Fibroblast of skin of back (primary cell): ENCODE data around the gene MNX1. TPM values are rescaled to one million over a fixed set of nuclear protein-coding genes. Genes with fewer than 3 reads are reported as not detected.
A peak's percentile ranks its signal among the peaks of the same experiment; 100 is the strongest.

Source experiments
- DNase-seq: peaks from one replicate; pipeline ENCODE4 v3.0.0-alpha.2; 2013
- polyA plus RNA-seq, 2 experiments: library from polyadenylated mRNA; unstranded; fragments of 120-200 nt; gene quantifications; one replicate each; pipeline ENCODE4 v1.2.1, GENCODE V29; 2013; ENCODE audit not compliant: insufficient read length in 2 of 2

The MNX1 gene
- not detected for polyA plus RNA-seq (2013, experiment 1 of 2; ENCODE audit: insufficient read length)
- polyA plus RNA-seq (2013, experiment 2 of 2; ENCODE audit: insufficient read length) = not detected

DNA sequence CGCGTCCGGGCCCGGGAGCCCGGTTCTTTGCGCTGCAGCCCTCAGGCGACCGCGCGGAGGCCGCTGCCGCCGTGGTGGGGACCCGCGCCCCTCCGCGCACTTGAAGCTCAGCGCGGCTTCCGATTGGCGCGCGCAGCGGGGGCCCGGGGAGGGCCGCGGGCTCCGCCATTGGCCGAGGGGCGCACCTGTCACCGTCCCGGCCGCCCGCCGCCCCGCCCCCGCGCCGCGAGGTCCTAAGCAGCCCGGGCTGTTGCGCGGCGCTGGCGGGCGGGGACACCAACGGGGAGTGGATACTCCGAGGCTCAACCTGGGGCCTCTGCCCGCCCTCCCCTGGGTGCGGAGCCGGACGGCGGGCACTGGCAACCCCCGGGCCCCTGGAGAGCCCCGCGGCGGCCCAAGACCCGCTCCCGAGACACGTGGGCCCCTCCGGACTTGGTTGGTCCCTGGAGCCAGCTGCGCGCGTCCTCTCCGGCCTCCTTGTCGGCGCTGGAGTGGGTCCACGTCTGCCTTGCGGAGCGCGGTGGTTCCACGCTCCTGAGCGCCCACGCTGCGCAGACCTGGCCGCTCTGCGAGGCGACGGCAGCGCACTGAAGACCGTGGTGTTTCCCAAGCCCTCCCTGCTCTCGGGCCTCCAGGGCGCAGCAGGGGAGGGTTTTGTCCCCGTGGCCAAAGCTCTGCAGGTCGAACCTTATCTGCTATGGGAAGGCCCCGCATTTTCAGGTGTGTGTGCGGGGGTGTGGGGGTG is at the start of gene MNX1:
Gene MNX1 (minus strand): TSS at position 76 of the 745 bp plus-strand sequence. CDS start 313 bp downstream, outside the sequence.
- DNase-seq = no peak

DNA sequence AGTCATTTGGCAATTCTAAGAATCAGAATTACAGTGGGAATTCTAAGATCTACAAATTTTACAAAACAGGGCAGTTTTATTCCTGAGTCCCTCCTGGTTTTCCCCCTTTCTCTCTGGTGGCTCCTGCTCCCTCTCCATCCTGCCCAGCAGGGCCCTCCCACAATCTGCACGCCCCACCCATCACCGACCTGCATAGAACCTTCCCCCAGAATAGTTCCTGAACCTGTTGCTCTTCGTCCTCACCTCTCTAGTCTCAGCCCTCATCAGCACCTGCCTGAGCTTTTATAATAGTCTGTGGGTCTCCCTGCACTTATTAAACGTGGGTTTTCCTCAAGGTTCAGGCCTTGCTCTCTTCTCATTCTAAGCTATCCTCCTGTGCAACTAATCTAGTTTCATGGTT is 49.1 kb upstream of the MNX1 start:
- no peak for DNase-seq

DNA sequence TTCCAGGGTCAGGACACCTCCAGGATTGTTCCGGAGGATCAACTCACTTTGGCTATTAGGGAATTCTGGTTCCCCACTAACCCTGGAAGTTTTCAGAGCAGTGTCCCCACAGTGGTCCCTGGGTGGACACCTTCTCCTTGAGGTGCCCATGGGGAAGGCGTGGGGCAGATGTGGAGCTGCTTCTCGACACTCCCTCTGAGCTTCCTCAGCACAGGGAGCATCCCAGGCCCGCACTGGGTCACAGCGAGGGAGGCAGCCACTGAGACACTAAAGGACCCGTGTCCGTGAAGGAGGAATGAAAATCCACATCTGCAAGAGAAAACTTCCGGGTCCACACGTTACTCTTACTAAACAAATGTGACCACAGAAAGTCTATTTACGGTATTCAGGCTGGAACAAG is 48.2 kb upstream of the MNX1 start:
- no peak for DNase-seq

DNA sequence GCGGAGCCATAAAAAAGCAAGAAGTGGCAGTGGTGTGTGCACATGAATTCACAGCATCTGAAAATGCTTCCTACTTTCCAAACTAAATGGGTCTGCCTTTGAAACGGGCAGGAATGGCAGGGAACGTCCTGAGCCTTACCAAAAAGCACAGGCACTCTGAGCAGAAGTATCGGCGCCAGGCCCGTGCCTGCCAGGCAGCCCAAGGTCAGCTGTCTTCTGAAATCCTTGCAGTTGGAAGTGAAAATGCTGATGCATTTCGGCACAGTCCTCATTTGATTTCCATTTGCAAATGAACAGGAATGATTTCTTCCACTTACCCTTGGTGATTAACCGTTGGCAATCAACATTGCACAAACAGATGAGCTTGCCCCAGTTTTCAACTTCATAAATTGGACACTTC is 47.6 kb upstream of the MNX1 start:
- no peak for DNase-seq

GRCh38 chr7:157056957-157057902 is 46.8 kb upstream of the MNX1 start:
- DNase-seq = no peak

DNA sequence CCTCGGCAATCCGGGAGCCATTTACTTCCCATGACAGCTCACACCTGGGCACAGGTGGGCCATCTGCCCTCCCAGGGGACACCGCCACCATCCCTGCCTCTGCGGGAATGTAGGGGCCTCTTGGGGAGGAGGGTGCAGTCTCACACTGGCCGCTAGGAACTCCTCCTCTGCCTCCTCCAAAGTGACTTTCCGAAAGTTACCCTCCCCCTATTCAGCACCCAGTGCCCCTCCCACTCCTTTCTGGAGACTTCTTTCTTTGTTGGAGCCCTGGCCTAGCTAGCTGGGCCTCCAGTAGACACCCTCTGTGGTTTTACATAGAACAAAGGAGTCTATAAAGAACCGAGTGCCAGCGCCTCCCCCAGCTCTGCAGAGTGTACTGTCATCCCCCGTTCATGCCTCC is 45.8 kb upstream of the MNX1 start:
- no peak for DNase-seq

GRCh38 chr7:157054927-157055326 is 44.5 kb upstream of the MNX1 start:
- no peak for DNase-seq

DNA sequence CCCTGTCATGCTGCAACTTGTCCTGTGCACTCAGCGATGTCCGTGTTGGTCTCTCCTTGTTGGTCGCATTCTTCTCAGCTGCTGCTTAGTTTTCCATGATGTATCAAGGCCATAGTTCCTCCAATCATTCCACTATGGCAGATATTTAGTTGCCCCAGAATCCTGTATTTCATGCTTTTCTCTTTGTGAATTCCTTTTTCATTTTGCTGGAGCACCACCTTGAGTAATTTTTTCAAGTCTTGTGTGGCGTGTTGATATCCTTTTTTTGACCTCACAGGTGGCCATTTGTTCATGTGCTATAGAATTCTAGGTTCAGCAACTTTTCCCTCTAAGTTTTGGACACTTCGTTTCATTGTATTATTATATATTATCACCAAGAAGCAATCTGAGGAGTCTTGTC is 42.7 kb upstream of the MNX1 start:
- DNase-seq = no peak

DNA sequence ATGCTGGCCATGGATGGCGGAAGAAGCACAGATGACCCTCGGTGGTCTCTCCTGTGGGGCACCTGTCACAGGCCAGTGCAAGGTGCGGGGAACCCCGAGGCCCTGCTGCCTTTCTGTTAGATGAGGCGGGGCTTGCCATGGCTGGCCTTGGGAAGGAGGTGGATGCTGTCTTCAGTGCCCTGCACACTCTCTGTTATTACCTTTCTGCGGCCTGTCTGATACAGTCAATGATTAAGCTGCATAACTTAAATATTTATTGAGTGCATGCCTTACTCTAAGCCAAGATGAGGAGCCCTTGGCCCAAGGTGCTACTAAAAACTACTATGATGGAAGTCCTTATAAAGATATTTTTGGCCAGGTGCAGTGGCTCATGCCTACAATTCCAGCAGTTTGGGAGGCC is 36.7 kb upstream of the MNX1 start:
- DNase-seq = no peak

DNA sequence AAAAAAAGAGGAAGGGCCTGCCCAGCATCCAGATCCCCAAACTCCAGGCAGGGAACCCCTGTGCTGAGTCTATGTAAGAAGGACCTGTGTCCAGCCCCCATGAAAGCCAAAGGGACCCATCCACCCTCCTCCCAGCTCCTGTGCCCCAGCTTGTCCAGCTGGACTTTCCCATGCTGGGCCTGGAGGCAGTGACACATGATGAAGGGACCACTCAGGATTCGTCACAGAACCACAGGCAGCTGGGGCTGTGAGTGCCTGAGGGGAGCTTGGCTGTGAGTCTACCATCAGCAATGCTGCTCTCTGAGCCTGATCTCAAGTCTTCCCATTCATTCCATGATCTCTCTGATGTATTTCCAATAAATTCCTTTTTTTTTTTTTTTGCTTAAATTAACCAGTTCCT is 36.2 kb upstream of the MNX1 start:
- DNase-seq = peak; percentile 74

DNA sequence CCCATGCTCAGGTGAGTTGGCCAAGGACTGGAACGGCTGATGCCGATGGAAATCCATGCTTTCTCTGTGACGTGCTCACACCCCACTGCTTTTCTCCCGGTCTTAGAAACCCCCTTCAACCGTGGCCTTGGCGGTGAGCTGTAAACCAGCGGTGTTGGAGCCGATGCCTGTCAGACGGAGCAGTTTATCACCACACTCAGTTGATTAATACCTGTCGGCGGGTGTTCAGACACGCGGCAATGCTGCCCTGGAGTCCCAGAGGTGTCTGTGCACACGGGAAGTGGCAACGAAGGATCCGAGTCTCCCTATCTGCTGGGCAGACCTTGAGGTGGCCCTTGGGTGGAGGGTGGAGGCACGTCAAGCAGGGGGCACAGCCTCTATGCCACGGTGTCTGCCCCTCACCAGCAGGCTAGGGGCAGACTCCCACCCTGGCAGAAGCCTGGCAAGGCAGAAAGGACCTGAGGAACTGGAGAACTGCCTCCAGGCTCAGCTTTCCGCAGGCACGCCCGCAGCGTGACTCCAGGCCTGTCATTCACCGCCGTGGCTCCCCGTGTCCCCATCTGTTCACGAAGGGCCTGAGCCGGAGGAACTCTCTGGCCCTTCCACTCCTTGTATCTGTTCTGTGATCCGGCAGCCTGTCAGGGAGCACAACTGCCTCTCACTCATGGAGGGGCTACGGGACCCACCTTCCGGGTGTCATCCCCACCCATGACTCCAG is 34.6 kb upstream of the MNX1 start:
- DNase-seq = no peak

GRCh38 chr7:157044147-157044687 is 33.8 kb upstream of the MNX1 start:
- peak; percentile 56 for DNase-seq

DNA sequence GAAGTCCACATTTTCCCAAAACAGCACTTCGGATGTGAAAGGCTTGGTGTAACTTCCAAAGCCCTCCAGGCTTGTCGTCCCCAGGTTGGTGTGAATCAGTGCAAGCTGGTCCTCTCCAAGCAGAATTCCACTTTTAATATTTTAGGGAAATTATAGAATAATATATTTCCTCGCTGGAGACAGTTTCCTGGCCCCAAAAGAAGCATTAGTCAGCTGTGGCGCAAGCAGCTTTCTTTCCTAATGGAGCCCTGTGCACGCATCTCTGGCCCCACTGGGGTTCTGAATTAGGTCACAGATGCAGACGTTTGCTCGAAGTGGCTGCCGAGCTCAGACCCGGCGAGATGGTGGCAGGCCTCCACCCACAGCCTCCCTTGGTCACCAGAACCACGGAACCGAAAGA is 33.3 kb upstream of the MNX1 start:
- peak; percentile 60 for DNase-seq

GRCh38 chr7:157041514-157042277 is 31.2 kb upstream of the MNX1 start:
- no peak for DNase-seq

GRCh38 chr7:157041004-157041403 is 30.5 kb upstream of the MNX1 start:
- no peak for DNase-seq

- no peak for DNase-seq
Observed at GRCh38 chr7:157037635-157038034, 27.2 kb upstream of the MNX1 start.

DNA sequence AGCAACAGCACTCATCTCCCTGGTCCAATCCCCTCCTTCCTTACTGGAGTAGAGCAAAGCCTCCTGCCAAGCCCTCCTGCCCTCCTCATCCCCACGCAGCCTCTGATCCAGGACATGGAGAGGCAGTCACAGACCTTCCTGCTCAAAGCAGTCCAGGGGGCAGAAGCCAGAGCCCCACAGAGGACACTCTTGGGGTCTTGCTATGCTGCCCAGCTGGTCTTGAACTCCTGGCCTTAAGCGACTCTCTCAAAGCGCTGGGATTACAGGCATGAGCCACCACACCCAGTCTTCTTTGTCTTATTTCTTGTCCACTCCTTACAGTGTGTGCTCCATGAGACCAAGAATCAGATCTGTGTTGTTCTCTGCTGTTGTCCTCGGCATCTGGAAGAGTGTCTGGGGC is 26.6 kb upstream of the MNX1 start:
- DNase-seq = no peak

DNA sequence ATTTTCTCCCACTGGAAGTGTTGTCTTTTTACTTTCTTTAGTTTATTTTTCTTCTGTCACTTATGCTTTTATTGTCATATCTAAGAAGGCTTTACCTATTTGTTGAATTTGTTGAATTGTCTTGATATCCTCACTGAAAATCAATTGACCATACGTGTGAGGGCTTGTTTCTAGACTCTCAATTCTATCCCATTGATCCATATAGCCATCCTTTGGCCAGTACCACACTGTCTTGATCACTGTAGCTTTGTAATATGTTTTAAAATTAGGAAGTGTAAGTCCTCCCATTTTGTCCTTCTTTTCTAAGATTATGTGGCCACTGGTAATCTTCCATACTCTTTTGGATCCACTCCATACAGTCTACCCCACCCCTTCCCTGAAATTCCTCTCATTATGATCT is 25.5 kb upstream of the MNX1 start:
- no peak for DNase-seq

- DNase-seq = no peak
Observed at GRCh38 chr7:157035302-157035701, 24.8 kb upstream of the MNX1 start.

GRCh38 chr7:157033483-157034473 is 23.3 kb upstream of the MNX1 start:
- DNase-seq = no peak
